ENCODE data around the gene PSG3.

DNA sequence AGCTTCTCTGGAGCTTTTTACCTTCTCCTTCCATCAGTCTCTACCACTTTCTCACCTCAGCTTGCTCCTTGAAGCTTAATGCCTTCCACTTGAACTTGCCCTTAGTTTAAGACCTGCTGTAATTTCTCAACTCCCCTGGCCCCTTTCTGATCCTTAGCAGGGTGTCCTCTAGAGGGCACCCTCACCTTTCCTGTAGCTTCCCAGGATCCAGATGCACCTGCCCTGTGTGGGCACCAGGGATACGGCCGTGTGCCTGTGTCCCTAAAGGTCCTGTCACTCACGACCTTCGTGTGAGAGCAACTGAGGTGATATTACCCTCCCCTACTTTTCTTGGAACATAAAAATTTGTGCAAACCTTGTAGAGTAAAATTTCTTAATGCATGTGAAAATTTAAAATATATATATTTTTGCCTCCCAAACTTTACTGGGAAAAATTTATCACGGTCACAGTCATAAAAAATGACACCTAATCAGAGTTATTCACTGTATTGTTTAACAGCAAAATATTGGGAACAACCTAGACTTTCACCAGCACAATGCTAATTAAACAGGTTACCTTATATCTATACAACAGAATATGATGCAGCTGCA, 46.4 kb downstream of the PSG3 start:
- TF ChIP-seq POLR2A (IDR thresholded peaks at IDR 0.05; ENCODE audit: borderline replicate concordance, extremely low read depth, insufficient read depth, insufficient read length) (no peak), EZH2 (IDR thresholded peaks at IDR 0.05) (no peak), YY1 (IDR thresholded peaks at IDR 0.05; ENCODE audit: extremely low read depth, insufficient replicate concordance, low read depth, low read length) (no peak), POLR2AphosphoS5 (IDR thresholded peaks at IDR 0.05; ENCODE audit: low read depth, low read length) (no peak), ZNF274 (IDR thresholded peaks at IDR 0.05; ENCODE audit: low read depth, low read length) (no peak), RAD21 (IDR thresholded peaks at IDR 0.05; ENCODE audit: low read depth) (peak; percentile 75), FOSL1 (IDR thresholded peaks at IDR 0.05; ENCODE audit: low read depth) (no peak), SIN3A (IDR thresholded peaks at IDR 0.05; ENCODE audit: low read depth) (no peak), SP1 (IDR thresholded peaks at IDR 0.05; ENCODE audit: low read depth) (no peak)
- TF ChIP-seq, protein P1, sequence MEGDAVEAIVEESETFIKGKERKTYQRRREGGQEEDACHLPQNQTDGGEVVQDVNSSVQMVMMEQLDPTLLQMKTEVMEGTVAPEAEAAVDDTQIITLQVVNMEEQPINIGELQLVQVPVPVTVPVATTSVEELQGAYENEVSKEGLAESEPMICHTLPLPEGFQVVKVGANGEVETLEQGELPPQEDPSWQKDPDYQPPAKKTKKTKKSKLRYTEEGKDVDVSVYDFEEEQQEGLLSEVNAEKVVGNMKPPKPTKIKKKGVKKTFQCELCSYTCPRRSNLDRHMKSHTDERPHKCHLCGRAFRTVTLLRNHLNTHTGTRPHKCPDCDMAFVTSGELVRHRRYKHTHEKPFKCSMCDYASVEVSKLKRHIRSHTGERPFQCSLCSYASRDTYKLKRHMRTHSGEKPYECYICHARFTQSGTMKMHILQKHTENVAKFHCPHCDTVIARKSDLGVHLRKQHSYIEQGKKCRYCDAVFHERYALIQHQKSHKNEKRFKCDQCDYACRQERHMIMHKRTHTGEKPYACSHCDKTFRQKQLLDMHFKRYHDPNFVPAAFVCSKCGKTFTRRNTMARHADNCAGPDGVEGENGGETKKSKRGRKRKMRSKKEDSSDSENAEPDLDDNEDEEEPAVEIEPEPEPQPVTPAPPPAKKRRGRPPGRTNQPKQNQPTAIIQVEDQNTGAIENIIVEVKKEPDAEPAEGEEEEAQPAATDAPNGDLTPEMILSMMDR (IDR thresholded peaks at IDR 0.05 in 2 of 3, conservative IDR thresholded peaks at IDR 0.05 in 1 of 3; ENCODE audit: borderline replicate concordance in 1 of 3, insufficient read depth in 1 of 3, low read depth in 2 of 3, low read length in 2 of 3), result peak; percentile 73 to 93 (median 88)
- TF ChIP-seq, protein P2, sequence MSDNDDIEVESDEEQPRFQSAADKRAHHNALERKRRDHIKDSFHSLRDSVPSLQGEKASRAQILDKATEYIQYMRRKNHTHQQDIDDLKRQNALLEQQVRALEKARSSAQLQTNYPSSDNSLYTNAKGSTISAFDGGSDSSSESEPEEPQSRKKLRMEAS (IDR thresholded peaks at IDR 0.05), result no peak
- TF ChIP-seq, protein P3, sequence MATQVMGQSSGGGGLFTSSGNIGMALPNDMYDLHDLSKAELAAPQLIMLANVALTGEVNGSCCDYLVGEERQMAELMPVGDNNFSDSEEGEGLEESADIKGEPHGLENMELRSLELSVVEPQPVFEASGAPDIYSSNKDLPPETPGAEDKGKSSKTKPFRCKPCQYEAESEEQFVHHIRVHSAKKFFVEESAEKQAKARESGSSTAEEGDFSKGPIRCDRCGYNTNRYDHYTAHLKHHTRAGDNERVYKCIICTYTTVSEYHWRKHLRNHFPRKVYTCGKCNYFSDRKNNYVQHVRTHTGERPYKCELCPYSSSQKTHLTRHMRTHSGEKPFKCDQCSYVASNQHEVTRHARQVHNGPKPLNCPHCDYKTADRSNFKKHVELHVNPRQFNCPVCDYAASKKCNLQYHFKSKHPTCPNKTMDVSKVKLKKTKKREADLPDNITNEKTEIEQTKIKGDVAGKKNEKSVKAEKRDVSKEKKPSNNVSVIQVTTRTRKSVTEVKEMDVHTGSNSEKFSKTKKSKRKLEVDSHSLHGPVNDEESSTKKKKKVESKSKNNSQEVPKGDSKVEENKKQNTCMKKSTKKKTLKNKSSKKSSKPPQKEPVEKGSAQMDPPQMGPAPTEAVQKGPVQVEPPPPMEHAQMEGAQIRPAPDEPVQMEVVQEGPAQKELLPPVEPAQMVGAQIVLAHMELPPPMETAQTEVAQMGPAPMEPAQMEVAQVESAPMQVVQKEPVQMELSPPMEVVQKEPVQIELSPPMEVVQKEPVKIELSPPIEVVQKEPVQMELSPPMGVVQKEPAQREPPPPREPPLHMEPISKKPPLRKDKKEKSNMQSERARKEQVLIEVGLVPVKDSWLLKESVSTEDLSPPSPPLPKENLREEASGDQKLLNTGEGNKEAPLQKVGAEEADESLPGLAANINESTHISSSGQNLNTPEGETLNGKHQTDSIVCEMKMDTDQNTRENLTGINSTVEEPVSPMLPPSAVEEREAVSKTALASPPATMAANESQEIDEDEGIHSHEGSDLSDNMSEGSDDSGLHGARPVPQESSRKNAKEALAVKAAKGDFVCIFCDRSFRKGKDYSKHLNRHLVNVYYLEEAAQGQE (IDR thresholded peaks at IDR 0.05; ENCODE audit: low read depth), result no peak
